Umbilical cord (tissue), 2 donors: ENCODE data around the gene NPAT. TPM values are rescaled to one million over a fixed set of nuclear protein-coding genes. Genes with fewer than 3 reads are reported as not detected.
A peak's percentile ranks its signal among the peaks of the same experiment; 100 is the strongest.
"Not testable (repeated sequence)": the region's sequence is repeated elsewhere in the genome, so short reads cannot be mapped to it uniquely, and the experiment has no call there.

Source experiments
- DNase-seq: peaks from one replicate; pipeline ENCODE4 v3.0.0-alpha.2; 2015; ENCODE audit warnings: low spot score
- total RNA-seq: library from RNA; depleted of rRNA; stranded (reverse); fragments of >200 nt; gene quantifications from one replicate; pipeline ENCODE4 v1.2.3, GENCODE V29; 2014; ENCODE audit warnings: low replicate concordance; ENCODE audit not compliant: insufficient read depth

The NPAT gene
- total RNA-seq, 1 donor from 2014 or later = 30.1 TPM

DNA sequence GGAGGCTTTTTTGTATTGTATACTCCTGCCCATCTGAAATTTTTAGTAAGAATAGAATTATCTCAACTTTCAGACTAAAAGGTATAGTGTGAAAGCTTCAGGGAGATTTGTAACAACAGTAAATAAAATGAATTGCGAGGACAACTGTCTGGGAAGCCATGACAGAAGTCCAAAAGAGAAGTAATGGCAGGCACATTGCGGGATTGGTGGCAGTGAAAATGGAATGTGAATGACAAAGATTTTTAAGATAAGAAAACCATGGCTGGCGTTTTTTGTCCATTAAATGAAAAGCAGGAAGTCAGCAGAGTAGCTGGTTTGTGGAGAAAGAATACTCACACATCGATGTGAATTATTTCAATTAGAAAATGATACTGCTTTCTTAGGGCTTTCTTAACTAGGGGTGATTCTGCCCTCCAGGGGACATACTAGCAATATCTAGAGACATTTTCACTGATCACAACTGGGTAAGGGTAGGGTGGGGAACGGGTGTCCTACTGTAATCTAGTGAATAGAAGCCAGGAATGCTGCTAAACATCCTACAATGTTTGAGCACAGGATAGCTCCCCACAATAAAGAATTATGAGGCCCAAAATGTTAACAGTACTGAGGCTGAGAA, 1.6 kb downstream of the NPAT start:
- DNase-seq = peak; percentile 9

DNA sequence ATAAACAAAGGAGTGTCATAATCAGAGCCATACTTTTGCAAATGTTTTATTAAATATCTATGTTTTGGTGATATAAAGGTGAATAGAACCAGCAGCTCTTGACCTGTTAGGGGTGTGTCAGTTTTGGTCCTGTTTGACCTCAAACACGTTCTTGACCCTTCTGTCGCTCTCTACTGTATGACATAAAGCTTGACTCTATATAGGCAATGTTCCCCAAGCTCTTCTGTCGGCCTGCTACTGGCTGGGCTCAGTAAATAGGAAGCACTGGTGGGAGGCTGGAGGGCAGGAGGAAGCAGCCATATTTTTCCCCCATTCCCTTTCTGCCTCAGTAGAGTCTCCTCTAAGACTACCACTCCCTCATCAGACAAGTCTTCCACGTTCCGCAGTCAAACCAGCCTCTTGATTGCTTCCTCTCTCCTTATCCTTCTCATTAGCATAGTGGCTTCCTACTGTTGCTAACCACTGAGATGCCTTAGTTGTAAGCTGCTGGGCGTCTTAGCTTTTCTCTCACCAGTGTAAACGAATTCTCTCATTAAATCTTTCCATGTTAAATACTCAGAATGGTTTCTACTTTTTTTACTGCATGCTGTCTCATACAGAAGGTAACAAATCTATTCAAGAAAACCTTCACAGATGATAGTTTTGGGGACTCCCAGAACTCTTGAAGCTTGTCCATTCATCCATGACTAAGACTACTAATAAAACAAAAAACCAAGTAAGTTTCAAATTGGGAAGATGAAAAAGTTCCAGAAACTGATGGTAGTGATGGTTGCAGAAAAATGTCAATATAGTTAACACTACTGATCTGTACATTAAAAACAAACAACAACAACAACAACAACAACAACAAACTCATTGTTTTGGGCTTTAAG, 3.3 kb downstream of the NPAT start:
- no peak for DNase-seq

DNA sequence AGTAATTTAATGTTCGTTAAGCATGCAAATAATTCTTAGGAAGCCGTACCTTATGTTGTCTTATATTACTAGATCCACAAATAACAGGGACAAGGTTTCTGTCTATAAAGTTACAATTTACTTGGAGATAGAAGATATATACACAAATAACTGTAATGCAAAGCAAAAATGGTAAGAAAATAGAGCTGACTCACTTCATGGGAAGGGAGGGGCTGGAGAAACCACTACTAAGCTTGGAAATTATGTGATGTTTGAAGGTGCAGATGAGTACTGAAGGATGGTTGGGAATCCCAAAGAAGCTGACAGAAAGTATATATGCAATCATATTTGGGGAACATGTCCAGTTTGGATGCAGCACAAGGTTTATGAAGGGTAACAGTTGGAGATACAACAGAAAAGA, 4.0 kb downstream of the NPAT start:
- no peak for DNase-seq

DNA sequence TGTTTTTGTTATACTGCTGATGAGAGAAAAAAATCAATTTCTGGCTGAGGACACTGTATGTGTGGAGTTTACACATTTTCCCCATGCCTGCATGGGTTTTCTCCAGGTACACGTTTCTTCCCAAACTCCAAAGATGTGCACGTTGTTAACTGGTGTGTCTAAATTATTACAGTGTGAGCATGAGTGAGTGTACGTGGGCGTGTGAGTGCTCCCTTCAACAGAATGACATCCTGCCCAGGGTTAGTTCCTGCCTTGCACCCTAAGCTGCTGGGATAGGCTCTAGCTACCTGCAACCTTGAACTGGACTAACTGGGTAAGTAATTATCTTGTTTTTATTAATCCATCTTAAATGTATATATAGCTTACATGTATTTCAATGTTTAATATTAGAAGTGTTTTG, 5.5 kb downstream of the NPAT start:
- no peak for DNase-seq

DNA sequence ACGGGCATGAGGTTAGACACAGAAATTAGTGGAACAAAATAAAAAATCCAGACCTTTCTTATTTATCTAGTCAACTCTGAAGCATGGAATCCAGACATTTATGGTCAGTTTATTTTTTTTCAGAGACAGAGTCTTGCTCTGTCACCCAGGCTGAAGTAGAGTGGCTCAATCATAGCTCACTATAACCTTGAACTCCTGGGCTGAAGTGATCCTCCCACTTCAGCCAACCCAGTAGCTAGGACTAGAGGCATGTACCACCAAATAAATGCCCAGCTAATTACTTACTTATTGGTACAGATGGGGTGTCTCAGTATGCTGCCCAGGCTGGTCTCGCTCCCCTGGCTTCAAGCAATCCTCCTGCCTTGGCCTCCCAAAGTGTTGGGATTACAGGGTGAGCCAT, 8.7 kb downstream of the NPAT start:
- no peak for DNase-seq

DNA sequence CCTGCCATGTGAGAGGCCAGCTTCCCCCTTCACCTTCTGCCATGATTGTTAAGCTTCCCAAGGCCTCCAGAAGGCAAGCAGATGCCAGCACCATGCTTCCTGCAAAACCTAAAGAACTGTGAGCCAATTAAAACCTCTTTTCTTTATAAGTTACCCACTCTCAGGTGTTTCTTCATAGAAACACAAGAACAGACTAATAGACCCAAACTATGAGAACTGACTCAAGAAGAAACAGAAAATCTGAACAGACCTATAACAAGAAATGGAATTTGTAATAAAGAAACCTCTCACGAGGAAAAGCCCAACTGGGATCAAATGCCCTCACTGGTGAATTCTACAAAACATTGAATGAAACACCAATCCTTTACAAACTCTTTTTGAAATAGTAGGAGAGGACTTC, 12.0 kb downstream of the NPAT start:
- no peak for DNase-seq

DNA sequence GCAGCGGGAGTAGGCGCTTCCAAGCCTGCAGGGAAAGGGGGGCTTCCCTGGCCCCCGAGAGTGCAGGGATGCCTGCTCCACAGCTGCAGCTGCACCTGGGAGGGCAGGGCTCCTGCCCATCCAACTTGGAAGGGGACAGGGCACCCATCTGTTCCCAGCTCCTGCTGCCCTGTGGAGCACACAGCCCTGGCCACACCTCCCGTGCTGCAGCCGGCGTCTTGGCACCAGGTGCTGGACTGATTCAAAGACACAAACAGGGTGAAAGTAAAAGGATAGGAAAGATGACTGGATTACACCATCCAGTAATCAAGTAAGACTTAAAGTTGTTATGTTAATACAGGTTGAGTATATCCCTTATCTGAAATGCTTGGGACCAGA, 14.8 kb downstream of the NPAT start:
- DNase-seq = no peak

DNA sequence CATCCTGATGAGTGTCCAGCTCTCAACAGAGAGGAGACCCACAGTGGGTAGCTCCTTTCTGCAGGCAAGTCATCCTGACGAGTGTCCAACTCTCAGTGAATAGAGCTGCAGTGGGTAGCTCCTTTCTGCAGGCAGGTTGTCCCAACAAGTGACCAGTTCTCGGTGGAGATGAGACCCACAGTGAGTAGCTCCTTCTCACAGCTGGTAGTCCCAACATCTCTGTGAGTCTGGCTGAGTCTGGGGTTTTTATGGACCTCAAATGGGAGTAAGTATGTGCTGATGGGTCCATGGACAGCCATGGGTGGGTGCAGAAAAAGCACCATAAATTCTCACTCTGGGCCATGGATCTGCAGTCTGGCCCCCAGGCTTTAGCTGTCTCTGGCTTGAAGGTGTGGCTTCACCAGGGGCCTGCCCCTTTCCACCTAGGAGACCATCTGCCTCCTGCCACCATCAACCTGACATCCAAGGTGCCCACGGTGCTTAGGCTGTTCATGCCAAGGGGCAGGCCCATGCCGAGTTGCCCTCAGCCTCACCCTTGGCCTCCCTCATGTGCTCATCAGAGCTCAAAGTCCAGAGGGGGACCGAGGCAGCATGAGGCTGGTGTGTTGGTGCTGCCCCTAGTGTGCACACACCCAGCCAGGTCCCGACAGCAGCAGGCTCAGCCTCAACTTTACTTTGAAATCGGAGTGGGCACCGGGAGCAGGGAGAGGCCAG, 15.3 kb downstream of the NPAT start:
- no peak for DNase-seq

DNA sequence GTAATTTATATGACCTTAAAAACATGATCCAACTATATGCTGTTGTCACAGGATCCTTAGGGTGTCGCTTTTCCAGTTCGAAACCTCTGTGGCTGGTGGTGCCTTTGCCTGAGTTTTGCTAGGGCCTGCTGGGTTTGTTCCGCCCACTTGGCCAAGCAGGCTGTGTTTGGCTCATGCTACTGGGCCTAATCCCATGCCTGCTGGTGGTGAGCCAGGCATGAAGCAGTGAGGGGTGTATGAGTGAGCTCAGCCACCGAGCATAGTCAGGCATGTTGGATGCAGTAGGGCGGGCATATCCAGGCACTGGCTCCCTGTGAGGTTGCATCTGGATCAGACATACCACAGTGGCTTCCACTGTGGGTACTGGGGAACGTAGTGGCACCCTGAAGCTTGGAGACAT, 16.3 kb downstream of the NPAT start:
- no peak for DNase-seq

DNA sequence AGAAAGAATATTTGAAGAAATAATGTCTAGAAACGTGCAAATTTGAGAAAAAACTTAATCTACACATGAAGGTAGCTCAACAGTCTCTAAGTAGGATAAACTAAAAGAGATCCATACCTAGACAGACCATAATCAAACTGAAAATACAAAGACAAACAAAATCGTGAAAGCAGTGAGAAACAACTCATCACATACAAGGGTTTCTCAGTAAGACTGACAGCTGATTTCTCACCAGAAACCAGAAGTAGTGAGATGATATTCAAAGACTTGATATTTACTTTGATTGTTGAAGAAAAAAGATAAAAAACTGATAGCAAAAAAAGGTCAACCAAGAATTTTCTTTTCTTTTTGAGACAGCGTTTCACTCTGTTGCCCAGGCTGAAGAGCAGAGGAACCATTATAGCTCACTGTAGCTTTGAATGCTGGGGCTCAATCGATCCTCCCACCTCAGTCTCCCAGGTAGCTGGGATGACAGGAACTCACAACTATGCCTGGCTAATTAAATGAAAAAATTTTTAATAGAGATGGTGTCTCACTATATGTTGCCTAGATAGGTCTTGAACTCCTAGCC, 17.4 kb downstream of the NPAT start:
- no peak for DNase-seq

DNA sequence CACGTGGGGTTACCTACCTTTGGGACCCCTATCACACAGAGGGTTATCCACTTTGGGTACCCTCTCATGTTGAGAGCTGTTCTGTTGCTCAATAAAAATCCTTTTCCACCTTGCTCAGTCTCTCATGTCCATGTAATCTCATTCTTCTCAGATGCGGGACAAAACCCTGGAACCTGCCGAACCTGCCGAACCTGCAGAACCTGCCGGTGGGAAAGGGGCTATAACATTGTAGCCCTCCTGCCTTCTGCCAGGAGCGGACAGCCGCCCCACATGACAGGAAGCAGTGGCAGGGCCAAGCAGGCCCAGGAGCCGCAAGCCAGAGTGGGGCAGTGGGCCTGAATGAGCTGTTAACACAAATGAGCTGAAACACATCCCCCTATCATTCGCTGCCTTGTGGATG, 18.1 kb downstream of the NPAT start:
- no peak for DNase-seq

DNA sequence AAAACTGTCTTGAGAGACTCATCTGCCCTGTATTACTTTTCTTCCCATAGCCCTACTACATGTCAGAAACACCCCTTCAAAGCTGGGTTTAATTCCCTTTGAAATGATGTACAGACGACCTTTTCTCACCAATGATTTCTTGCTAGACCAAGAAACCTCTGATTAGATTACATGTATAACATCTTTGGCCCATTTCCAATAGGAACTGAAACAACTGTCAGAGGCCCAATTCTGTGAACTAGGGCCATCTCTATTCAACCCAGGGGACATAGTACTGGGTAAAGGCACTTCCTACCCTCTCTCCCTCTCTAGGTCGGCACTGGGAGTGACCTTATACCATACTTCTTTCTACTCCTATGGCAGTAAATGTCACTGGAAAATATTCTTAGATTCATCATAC, 19.4 kb downstream of the NPAT start:
- no peak for DNase-seq

DNA sequence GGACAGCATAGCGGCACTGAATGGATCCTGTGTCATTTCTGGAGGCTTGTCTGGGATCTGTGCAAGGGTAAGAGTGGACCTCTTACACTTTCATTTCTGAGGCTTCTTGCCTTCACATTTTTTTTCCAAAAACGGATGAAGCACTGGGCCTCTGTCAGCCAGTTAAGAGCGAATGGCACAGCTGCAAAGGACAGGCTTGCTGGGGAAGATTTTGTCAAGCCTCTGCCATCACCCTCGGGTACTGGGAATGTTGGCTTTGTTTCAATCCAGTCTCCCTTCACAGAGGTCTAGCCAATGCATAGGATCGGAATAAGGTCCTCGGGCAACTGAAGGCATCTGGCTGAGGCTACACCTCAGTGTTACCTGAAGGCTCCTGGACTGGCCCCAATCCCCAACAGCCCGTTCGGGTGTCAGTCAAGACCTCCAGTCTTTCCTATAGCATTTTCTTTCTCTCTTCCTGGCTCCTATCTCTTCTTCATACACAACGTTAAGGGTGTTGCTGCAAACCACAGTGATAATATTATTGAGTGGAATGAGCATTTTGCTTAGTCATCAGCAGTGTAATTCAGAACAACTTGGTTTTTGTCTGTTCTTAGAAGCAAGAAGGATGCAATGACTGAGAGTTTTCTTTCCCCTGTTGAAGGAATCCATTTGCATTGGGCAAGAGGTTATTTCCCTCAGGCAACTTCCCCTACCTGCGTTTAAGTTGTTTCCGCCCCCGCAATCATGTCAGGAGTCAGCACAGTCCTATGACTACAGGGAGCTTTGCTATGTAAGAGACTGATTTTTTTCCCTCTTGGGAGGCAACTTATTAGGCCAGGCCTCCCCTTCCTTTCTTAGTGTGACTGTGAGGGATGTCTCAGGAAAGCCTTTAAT, 22.8 kb downstream of the NPAT start:
- peak; percentile 11 for DNase-seq

DNA sequence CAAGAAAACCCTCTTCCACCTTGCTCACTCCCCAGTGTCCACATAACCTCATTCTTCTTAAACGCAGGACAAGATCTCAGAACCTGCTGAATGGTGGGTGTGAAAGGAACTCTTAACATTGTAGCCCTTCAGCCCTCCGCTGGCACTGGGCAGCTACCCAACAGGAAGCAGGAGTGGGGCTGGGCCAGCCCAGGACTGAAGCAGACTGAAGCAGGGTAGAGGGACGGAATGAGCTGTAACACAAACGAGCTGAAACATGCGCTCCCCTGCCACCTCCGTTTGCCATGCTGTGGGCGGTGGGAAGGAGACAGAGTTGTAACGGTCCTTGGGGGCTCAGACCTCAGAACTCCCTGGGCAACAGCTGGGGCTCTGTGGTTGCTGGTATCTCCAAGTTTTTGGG, 23.6 kb downstream of the NPAT start:
- DNase-seq = no peak

DNA sequence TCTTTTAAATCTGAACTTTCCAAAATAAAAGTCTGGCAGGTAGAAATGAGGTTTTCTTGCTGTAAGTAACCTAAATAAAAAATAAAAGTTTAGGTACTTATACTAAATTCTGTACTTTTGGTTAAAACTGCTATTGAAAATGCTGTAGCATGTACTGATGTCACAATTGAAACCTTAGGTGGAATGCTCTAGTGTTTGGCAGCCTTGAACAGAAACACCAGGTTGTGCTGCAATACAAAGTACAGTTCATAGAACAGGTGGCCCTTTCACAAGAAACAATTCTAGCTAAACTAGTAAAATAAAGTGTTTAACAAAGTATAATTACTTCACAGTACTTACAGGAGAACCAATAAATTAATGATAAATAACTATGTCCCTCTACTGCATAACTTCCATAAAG, 25.1 kb downstream of the NPAT start:
- DNase-seq = no peak

DNA sequence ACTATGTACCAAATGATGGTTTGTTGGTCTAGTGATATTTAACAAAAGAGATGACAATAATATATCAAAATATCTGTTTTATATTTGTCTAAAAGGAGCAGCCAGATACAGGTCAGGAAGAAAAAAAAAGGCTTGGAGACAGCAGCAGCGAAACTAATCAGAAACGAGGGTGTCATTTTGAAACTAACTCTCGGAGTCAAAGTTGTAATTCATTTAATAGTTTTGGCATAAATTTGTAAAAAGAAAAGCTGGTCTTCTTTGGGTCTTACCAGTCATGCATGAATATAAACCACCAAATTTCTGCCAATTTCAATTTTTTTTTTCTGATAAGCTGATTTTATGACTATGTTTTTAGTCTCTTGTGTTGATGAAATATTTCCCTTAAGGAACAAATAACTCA, 25.5 kb downstream of the NPAT start:
- DNase-seq = no peak

DNA sequence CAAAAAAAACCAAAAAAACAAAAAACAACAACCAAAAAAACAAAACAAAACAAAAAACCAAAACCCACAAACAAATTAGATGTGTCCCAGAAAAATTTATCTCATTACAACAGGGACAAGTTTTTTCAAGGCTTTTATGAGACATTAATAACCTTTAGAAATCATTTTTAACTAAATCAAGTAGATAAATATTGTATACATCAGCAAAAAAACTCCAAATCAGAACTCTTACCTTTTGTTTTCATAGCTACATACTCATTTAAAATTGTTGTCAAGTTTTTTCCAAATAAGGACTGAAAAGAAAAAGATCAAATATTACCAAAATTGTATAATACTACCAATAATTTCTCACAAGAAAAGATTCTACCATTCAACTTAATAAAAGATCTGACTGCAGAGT, 28.7 kb downstream of the NPAT start:
- DNase-seq = no peak

DNA sequence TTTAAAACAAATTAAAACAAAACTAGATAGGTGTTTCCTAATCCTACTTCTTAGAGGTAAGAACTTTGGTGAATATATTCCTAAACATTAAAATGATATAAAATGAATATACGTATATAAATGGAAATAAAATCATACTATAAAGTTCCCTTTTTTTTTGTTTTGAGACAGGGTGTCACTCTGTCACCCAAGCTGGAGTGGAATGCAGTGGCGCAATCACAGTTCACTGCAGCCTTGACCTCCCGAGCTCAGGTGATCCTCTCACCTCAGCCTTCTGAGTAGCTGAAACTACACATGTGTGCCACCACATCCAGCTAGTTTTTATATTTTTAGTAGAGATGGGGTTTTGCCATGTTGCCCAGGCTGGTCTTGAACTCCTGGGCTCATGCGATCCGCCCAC, 44.9 kb downstream of the NPAT start:
- DNase-seq = no peak

DNA sequence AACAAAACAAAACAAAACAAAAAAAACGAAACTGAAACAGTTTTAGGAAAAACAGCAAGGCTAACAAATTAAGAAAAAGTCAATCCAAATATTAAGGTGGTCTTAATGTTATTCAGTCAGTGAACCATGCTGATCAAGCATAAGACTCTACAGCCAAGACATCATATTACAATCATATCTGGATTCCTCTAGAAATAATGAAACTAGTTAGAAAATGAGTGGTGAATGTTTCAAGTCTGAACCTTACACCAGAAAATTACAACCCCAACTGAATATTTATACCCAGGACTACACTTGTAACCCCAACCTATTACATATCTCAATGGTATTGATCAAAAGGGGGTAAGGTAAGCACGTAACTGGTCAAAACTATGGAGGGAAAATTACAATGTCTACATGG, 52.3 kb downstream of the NPAT start:
- no peak for DNase-seq

DNA sequence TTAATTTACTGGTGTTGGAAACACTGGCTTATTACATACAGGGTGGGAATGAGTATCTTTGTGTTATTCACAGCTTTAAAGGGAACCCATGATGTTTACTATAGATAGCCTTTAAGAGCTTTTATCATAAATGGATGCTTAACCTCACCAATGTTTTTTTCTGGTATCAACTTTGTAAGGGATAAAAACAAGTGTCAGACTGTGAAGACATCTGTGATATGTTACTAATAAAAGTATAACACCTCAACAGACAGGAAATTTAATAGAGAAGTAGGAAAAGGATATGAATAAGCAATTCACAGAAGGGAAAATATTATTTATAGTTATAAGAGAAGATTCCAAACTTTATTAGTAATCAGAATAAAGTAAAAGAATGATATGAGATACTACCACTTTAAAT, 54.8 kb downstream of the NPAT start:
- DNase-seq = no peak

DNA sequence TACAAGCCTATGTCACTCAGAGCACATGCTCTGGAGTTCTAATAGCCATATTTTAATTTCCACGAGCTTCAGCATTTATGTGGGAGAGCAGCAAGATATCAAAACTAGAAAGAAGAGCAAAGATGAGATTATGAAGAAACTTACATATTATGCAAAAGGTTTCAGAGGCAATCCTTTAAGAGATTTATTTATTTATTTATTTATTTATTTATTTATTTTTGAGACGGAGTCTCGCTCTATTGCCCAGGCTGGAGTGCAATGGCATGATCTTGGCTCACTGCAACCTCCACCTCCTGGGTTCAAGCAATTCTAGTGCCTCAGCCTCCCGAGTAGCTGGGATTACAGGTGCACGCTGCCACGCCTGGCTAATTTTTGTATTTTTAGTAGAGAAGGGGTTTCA, 59.6 kb downstream of the NPAT start:
- not testable (repeated sequence) for DNase-seq
